K562 (cell line): Measurements from ENCODE around the gene VKORC1. TPM values are rescaled to one million over a fixed set of nuclear protein-coding genes. Genes with fewer than 3 reads are reported as not detected.
A peak's percentile ranks its signal among the peaks of the same experiment; 100 is the strongest.

Experiments used
- CBX2 ChIP-seq: fragments of 200-600 bp; sonication (generic); IDR thresholded peaks from one replicate; pipeline ENCODE4 v1.6.1; 2012; ENCODE audit warnings: mild to moderate bottlenecking, low read length, inconsistent platforms; ENCODE audit not compliant: insufficient read depth, poor library complexity, severe bottlenecking
- MTA1 ChIP-seq: fragments of 450-650 bp; IDR thresholded peaks from 2 replicates; pipeline ENCODE4 v1.6.1; 2017; ENCODE audit warnings: borderline replicate concordance
- PTBP1 ChIP-seq: fragments of 200-400 bp; formaldehyde crosslinking; IDR thresholded peaks from 2 replicates; pipeline ENCODE4 v1.6.1; 2017; ENCODE audit warnings: low read depth, low read length
- PTTG1 ChIP-seq: fragments of 450-650 bp; IDR thresholded peaks from 2 replicates; pipeline ENCODE4 v1.6.1; 2016; ENCODE audit warnings: low read depth, mild to moderate bottlenecking, missing genetic modification characterization, missing compliant biosample characterization
- TAF9B ChIP-seq: fragments of 450-650 bp; IDR thresholded peaks from 2 replicates; pipeline ENCODE4 v1.6.1; 2018; ENCODE audit warnings: mild to moderate bottlenecking; ENCODE audit not compliant: partially characterized antibody
- TCF3 ChIP-seq: sonication (generic); formaldehyde crosslinking; IDR thresholded peaks from 2 replicates; pipeline ENCODE4 v1.4.0; 2020; ENCODE audit warnings: mild to moderate bottlenecking, missing genetic modification reagents
- polyA plus RNA-seq, 8 experiments: library from polyadenylated mRNA; depleted of rRNA in 4 of 8; stranded (reverse) in 5 of 8; unstranded in 3 of 8; fragments of >200 nt; fragmentation: Nextera tagmentation in 2 of 8; fragmentation: Illumina TruSeq in 1 of 8; extraction: Ambion mirVana in 2 of 8; extraction: Trizol in 1 of 8; gene quantifications; 2 replicates each; pipeline versions ENCODE4 v1.2.1 to v1.2.3, GENCODE V29; 2011 to 2014; ENCODE audit warnings: inconsistent platforms in 1 of 8, missing spikeins in 1 of 8
- total RNA-seq, 7 experiments: library from RNA; depleted of rRNA in 6 of 7; stranded (reverse); fragments of >200 nt in 6 of 7; fragmentation: Illumina TruSeq in 2 of 7; extraction: Trizol in 2 of 7; gene quantifications; 2 replicates each; pipeline versions ENCODE4 v1.2.1 to v1.2.3, GENCODE V29; 2011 to 2021; ENCODE audit warnings: low replicate concordance in 1 of 7
- TF ChIP-seq, protein P1 (sequence below): fragments of 450-650 bp; conservative IDR thresholded peaks from 2 replicates; pipeline ENCODE4 v1.6.1; 2016; ENCODE audit warnings: missing genetic modification characterization, low read depth, mild to moderate bottlenecking, control low read depth, missing compliant biosample characterization
- TF ChIP-seq, protein P2 (sequence below): fragments of 450-650 bp; IDR thresholded peaks from 2 replicates; pipeline ENCODE4 v1.7.1; 2018; ENCODE audit warnings: mild to moderate bottlenecking, low read depth; ENCODE audit not compliant: partially characterized antibody
- TF ChIP-seq, protein P3 (sequence below): fragments of 250-450 bp; sonication (Bioruptor Pico); IDR thresholded peaks from 2 replicates; pipeline ENCODE4 v1.5.0; 2020; ENCODE audit warnings: mild to moderate bottlenecking

Gene VKORC1
- total and polyA plus RNA-seq, 9 of the 15 experiments (the other 6 are each of a cell fraction or from before 2014, with no cell fraction given), result 30.0 to 119 (median 62.1) TPM

DNA sequence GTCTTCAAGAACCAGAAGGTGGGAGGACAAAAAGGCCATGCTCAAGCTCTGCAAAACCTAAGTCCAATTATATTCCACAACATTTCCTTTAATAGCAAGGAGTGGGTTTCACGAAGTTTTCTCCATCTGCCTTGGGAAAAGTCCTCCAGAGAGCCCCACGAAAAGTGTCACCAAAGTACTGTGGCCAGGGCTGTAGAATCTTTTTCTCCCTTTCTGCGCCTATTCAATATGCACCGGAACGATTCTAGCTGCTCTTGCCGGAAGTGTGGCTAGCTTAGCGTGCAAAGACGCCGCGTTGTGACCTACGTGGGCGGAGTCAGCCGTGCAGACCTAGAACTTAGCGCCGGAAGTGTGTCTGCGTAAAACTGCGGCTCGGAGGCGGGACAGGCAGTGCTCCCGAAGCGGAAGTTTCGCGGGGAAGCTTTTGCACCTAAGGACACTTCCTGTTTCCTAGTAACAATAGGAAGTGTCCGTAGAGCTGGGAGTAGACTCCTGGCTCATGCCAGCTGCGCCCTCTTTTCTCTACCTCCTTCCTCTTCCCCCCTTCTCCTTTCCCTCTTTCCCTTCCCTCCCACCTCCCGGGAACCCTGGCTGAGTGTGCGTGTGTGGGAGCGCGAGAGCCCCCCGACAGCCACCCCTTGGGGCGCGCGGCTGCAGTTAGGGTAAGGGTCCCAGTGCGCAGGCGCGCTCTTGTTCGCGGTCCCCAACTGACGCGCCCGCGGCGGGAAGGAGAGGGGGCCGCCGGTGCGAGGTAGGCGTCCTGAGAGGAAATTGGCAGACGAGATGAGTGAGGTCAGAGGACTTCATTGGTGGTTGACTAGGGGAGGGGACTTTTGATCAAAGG, 20.4 kb downstream of the VKORC1 start, which contains the start of the genes ZNF646 and ZNF668 (continued):
- TF ChIP-seq, protein P1, sequence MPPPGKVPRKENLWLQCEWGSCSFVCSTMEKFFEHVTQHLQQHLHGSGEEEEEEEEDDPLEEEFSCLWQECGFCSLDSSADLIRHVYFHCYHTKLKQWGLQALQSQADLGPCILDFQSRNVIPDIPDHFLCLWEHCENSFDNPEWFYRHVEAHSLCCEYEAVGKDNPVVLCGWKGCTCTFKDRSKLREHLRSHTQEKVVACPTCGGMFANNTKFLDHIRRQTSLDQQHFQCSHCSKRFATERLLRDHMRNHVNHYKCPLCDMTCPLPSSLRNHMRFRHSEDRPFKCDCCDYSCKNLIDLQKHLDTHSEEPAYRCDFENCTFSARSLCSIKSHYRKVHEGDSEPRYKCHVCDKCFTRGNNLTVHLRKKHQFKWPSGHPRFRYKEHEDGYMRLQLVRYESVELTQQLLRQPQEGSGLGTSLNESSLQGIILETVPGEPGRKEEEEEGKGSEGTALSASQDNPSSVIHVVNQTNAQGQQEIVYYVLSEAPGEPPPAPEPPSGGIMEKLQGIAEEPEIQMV (tag), result no peak
- TF ChIP-seq PTBP1 (no peak), CBX2 (no peak), TCF3 (CRISPR knock-in tag) (no peak; the same call in 1 of the 2 replicates), TAF9B (peak; percentile 79), MTA1 (peak; percentile 95), PTTG1 (tag) (no peak)
- TF ChIP-seq, protein P2, sequence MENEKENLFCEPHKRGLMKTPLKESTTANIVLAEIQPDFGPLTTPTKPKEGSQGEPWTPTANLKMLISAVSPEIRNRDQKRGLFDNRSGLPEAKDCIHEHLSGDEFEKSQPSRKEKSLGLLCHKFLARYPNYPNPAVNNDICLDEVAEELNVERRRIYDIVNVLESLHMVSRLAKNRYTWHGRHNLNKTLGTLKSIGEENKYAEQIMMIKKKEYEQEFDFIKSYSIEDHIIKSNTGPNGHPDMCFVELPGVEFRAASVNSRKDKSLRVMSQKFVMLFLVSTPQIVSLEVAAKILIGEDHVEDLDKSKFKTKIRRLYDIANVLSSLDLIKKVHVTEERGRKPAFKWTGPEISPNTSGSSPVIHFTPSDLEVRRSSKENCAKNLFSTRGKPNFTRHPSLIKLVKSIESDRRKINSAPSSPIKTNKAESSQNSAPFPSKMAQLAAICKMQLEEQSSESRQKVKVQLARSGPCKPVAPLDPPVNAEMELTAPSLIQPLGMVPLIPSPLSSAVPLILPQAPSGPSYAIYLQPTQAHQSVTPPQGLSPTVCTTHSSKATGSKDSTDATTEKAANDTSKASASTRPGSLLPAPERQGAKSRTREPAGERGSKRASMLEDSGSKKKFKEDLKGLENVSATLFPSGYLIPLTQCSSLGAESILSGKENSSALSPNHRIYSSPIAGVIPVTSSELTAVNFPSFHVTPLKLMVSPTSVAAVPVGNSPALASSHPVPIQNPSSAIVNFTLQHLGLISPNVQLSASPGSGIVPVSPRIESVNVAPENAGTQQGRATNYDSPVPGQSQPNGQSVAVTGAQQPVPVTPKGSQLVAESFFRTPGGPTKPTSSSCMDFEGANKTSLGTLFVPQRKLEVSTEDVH, result peak; percentile 99
- TF ChIP-seq, protein P3, sequence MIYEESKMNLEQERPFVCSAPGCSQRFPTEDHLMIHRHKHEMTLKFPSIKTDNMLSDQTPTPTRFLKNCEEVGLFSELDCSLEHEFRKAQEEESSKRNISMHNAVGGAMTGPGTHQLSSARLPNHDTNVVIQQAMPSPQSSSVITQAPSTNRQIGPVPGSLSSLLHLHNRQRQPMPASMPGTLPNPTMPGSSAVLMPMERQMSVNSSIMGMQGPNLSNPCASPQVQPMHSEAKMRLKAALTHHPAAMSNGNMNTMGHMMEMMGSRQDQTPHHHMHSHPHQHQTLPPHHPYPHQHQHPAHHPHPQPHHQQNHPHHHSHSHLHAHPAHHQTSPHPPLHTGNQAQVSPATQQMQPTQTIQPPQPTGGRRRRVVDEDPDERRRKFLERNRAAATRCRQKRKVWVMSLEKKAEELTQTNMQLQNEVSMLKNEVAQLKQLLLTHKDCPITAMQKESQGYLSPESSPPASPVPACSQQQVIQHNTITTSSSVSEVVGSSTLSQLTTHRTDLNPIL (CRISPR knock-in tag), result no peak
